Bronchial epithelial cell (primary cell): ENCODE data around the gene SLX1B. TPM values are rescaled to one million over a fixed set of nuclear protein-coding genes. Genes with fewer than 3 reads are reported as not detected.
"Not testable (repeated sequence)": the region's sequence is repeated elsewhere in the genome, so short reads cannot be mapped to it uniquely, and the experiment has no call there.

Experiments used
- DNase-seq: peaks from one replicate; pipeline ENCODE4 v3.0.0-alpha.2; 2010; ENCODE audit warnings: low read depth
- FAIRE-seq: peaks from 2 replicates; lab custom pipeline; 2011; peaks lifted over from hg19 to GRCh38; lab: Jason Lieb, UNC
- H3K27me3 ChIP-seq: 2 replicates; pipeline ENCODE4 v1.5.1; 2011; ENCODE audit warnings: low read length; ENCODE audit not compliant: control insufficient read depth, insufficient read depth
- H3K36me3 ChIP-seq: 2 replicates; pipeline ENCODE4 v1.5.1; 2011; ENCODE audit warnings: low read length; ENCODE audit not compliant: control insufficient read depth, insufficient read depth
- H3K4me3 ChIP-seq: 2 replicates; pipeline ENCODE4 v1.5.1; 2011; ENCODE audit warnings: mild to moderate bottlenecking, low read depth, low read length, control low read depth
- total RNA-seq: library from RNA; depleted of rRNA; stranded (reverse); fragments of >200 nt; gene quantifications from 2 replicates; pipeline ENCODE4 v1.2.1, GENCODE V29; 2014
- TF ChIP-seq, protein P1 (sequence below): IDR thresholded peaks from 2 replicates; pipeline ENCODE4 v1.5.1; 2011; ENCODE audit warnings: mild to moderate bottlenecking, moderate library complexity, low read length, control low read depth, inconsistent platforms; ENCODE audit not compliant: insufficient read depth, severe bottlenecking

SLX1B gene
- total RNA-seq, 1 donor from 2014 or later: 18.2 TPM

GRCh38 chr16:29469660-29470059 is 15.3 kb downstream of the SLX1B start:
- FAIRE-seq, DNase-seq, H3K36me3 ChIP-seq, H3K4me3 ChIP-seq, H3K27me3 ChIP-seq: not testable (repeated sequence)
- TF ChIP-seq, protein P1, sequence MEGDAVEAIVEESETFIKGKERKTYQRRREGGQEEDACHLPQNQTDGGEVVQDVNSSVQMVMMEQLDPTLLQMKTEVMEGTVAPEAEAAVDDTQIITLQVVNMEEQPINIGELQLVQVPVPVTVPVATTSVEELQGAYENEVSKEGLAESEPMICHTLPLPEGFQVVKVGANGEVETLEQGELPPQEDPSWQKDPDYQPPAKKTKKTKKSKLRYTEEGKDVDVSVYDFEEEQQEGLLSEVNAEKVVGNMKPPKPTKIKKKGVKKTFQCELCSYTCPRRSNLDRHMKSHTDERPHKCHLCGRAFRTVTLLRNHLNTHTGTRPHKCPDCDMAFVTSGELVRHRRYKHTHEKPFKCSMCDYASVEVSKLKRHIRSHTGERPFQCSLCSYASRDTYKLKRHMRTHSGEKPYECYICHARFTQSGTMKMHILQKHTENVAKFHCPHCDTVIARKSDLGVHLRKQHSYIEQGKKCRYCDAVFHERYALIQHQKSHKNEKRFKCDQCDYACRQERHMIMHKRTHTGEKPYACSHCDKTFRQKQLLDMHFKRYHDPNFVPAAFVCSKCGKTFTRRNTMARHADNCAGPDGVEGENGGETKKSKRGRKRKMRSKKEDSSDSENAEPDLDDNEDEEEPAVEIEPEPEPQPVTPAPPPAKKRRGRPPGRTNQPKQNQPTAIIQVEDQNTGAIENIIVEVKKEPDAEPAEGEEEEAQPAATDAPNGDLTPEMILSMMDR: peak; percentile 15

DNA sequence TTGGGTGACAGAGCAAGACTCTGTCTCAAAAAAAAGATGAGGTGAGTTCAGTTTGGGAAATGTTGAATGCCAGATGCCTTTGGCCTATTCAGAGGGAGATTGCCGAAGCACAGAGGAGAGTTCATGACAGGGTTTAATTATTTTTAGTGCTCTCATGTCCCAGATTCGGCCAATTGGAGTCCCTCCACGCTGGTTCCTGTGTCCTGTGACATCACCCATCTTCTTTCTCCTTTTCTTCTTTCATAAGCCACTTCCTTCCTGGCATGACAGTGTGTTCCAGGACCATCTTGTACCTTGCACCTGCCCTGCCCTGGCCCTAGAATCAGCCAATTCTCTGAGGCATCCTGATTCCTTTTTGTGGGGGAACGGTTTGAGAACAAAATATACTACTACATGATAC is 17.7 kb downstream of the SLX1B start:
- not testable (repeated sequence) for DNase-seq, H3K4me3 ChIP-seq, H3K27me3 ChIP-seq, FAIRE-seq, H3K36me3 ChIP-seq

DNA sequence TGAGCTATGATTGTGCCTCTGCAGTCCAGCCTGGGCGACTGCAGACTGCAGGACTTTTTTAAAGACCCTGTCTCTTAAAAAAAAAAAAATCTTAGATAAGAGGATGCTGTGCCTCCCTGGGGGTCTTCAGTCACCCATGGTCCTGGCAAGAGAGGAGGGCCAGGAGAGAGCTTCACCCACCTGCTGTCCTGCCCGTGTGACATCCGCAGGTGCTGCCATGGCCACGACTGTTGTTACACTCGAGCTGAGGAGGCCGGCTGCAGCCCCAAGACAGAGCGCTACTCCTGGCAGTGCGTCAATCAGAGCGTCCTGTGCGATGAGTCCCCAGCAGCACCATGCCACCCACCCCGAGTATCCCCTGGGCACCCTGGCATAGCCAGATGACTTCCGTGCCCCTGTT is 27.9 kb downstream of the SLX1B start:
- not testable (repeated sequence) for H3K27me3 ChIP-seq, FAIRE-seq, H3K36me3 ChIP-seq, H3K4me3 ChIP-seq, DNase-seq

DNA sequence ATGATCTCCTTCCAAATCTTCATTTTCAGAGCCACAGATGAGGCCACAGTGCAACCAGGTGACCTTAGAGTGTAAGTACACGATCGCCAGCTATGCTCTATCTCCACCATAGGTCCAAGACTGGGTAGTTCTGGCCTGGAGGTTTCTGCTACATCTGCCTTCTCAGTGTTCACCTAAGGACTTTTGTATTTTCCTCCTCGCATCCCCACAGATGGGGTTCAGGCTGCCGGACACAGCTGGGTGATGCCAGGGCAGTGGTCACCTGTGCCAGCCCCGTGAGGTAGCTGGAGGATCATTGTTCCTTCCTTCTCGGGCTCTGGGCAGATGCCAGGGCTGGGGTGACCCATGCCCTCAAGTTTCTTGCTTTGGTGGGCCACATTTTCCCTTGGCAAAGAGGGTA is 52.0 kb downstream of the SLX1B start, which contains the start of gene NPIPB12:
Gene NPIPB12, minus strand, starts transcription at position 101 of the 400 bp plus-strand sequence.
- H3K36me3 ChIP-seq, FAIRE-seq, DNase-seq, H3K27me3 ChIP-seq, H3K4me3 ChIP-seq: not testable (repeated sequence)

Other genes with a start within 250 kb of the SLX1B start
- gene NPIPB11, start 47.8 kb upstream of the SLX1B start, total RNA-seq: 0.64 and 2.1 TPM in 2 replicates
- 25.3 and 84.0 TPM in 2 replicates for gene BOLA2, start 182 bp upstream of the SLX1B start, total RNA-seq
- 0.38 and 2.1 TPM in 2 replicates for gene SULT1A4, start 5.4 kb downstream of the SLX1B start, total RNA-seq
- gene NPIPB12, start 51.9 kb downstream of the SLX1B start, total RNA-seq: 17.5 and 29.7 TPM in 2 replicates
- gene SPN, start 208.7 kb downstream of the SLX1B start, total RNA-seq: not detected in 2 replicates
- gene QPRT, start 224.6 kb downstream of the SLX1B start, total RNA-seq: under 0.01 and 0.79 TPM in 2 replicates